ENCODE results near the gene PRDM9.
"Not testable (repeated sequence)": the region's sequence is repeated elsewhere in the genome, so short reads cannot be mapped to it uniquely, and the experiment has no call there.

Gene PRDM9

GRCh38 chr5:23507278-23507685 lies at the start of gene PRDM9:
PRDM9 (plus strand) TSS chr5:23507609; CDS start chr5:23509034, 1,425 bp downstream.
- in situ Hi-C loops (cut with MboI; ENCODE audit: low sequenced_read_pairs) = no loop called here

- in situ Hi-C loops (cut with MboI; ENCODE audit: low sequenced_read_pairs) = no loop called here
These were observed 49.6 kb upstream of the PRDM9 start for GRCh38 chr5:23457780-23458179.

GRCh38 chr5:23459214-23459613 lies 48.2 kb upstream of the PRDM9 start:
- in situ Hi-C loops (cut with MboI; ENCODE audit: low sequenced_read_pairs) = no loop called here

GRCh38 chr5:23461576-23461975 lies 45.8 kb upstream of the PRDM9 start:
- in situ Hi-C loops (cut with MboI; ENCODE audit: low sequenced_read_pairs) = no loop called here

GRCh38 chr5:23466401-23466912 lies 41.0 kb upstream of the PRDM9 start:
- in situ Hi-C loops (cut with MboI; ENCODE audit: low sequenced_read_pairs) = no loop called here

- in situ Hi-C loops (cut with MboI; ENCODE audit: low sequenced_read_pairs) = no loop called here
These were observed 38.8 kb upstream of the PRDM9 start for GRCh38 chr5:23468658-23469057.

- in situ Hi-C loops (cut with MboI; ENCODE audit: low sequenced_read_pairs) = no loop called here
These were observed 33.5 kb upstream of the PRDM9 start for GRCh38 chr5:23473915-23474314.

GRCh38 chr5:23474315-23474714 lies 33.1 kb upstream of the PRDM9 start:
- in situ Hi-C loops (cut with MboI; ENCODE audit: low sequenced_read_pairs) = no loop called here

- in situ Hi-C loops (cut with MboI; ENCODE audit: low sequenced_read_pairs) = no loop called here
These were observed 30.8 kb upstream of the PRDM9 start for GRCh38 chr5:23476580-23476979.

- in situ Hi-C loops (cut with MboI; ENCODE audit: low sequenced_read_pairs) = no loop called here
These were observed 24.8 kb upstream of the PRDM9 start for GRCh38 chr5:23482642-23483041.

GRCh38 chr5:23483090-23483489 lies 24.3 kb upstream of the PRDM9 start:
- in situ Hi-C loops (cut with MboI; ENCODE audit: low sequenced_read_pairs) = no loop called here

- in situ Hi-C loops (cut with MboI; ENCODE audit: low sequenced_read_pairs) = no loop called here
These were observed 23.3 kb upstream of the PRDM9 start for GRCh38 chr5:23484096-23484495.

GRCh38 chr5:23486227-23486626 lies 21.2 kb upstream of the PRDM9 start:
- in situ Hi-C loops (cut with MboI; ENCODE audit: low sequenced_read_pairs) = not testable (repeated sequence)

GRCh38 chr5:23490993-23491392 lies 16.4 kb upstream of the PRDM9 start:
- in situ Hi-C loops (cut with MboI; ENCODE audit: low sequenced_read_pairs) = no loop called here

GRCh38 chr5:23494558-23494957 lies 12.9 kb upstream of the PRDM9 start:
- in situ Hi-C loops (cut with MboI; ENCODE audit: low sequenced_read_pairs) = no loop called here

GRCh38 chr5:23496576-23496975 lies 10.8 kb upstream of the PRDM9 start:
- in situ Hi-C loops (cut with MboI; ENCODE audit: low sequenced_read_pairs) = no loop called here

- in situ Hi-C loops (cut with MboI; ENCODE audit: low sequenced_read_pairs) = no loop called here
These were observed 826 bp upstream of the PRDM9 start for GRCh38 chr5:23506329-23507236.

- in situ Hi-C loops (cut with MboI; ENCODE audit: low sequenced_read_pairs) = not testable (repeated sequence)
These were observed 3.0 kb downstream of the PRDM9 start for GRCh38 chr5:23510434-23510833.

- in situ Hi-C loops (cut with MboI; ENCODE audit: low sequenced_read_pairs) = no loop called here
These were observed 15.1 kb downstream of the PRDM9 start for GRCh38 chr5:23522553-23522952.

GRCh38 chr5:23523031-23523430 lies 15.6 kb downstream of the PRDM9 start:
- in situ Hi-C loops (cut with MboI; ENCODE audit: low sequenced_read_pairs) = no loop called here

GRCh38 chr5:23523998-23524397 lies 16.6 kb downstream of the PRDM9 start:
- in situ Hi-C loops (cut with MboI; ENCODE audit: low sequenced_read_pairs) = no loop called here

GRCh38 chr5:23525751-23526150 lies 18.3 kb downstream of the PRDM9 start:
- in situ Hi-C loops (cut with MboI; ENCODE audit: low sequenced_read_pairs) = no loop called here

Measured in HL-60/S4 treated with retinoic acid at 250 ng/mL for 4 days and 3 days (cell line).